Astrocyte of the hippocampus (primary cell): ENCODE measurements around the gene OR5AN1.
"Not testable (repeated sequence)": the region's sequence is repeated elsewhere in the genome, so short reads cannot be mapped to it uniquely, and the experiment has no call there.

Source experiments
- DNase-seq: peaks from one replicate; pipeline ENCODE4 v3.0.0; 2011; ENCODE audit warnings: low read depth, low spot score

The OR5AN1 gene, protein sequence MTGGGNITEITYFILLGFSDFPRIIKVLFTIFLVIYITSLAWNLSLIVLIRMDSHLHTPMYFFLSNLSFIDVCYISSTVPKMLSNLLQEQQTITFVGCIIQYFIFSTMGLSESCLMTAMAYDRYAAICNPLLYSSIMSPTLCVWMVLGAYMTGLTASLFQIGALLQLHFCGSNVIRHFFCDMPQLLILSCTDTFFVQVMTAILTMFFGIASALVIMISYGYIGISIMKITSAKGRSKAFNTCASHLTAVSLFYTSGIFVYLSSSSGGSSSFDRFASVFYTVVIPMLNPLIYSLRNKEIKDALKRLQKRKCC

DNA sequence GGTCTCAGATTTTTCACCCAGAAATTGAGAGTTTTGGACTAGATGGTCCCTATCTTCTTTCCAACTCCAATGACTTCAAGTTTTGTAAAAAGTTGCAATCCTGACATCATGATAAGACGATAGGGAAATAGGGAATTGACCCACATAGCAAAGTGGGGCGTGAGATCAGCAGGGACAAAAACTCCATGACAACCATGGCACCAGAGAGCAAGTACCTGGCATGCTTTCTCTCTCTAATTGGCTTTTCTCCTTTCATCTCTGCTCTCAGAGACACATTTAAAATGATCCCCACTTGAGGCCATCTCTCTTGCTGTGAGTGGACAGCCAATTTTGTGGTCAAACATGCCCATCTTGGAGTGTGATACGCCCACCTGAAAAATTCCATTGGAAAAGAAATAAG lies at the start of gene OR5AN1:
Gene OR5AN1, plus strand, starts transcription at position 301 of the 400 bp plus-strand sequence. CDS start 5,564 bp downstream, outside the sequence.
- DNase-seq: no peak

DNA sequence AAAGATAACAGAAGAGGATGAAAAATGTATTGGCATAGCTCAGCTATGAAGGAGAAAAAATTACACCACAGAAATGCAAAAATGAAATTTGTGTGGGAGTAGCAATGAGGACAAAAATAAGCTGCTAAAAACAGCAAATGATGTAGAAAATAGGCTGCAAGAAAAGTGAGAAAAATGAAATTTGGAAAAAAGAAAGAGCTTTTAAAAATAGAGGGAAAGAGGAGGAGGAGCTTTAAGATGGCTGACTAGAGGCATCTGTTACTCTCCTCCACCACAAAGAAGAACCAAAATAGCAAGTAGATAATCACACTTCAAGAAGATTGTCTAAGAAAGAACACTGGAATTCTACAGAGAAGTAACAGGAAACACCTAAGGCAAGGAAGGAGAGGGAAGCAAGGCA lies 23.7 kb upstream of the OR5AN1 start:
- no peak for DNase-seq

DNA sequence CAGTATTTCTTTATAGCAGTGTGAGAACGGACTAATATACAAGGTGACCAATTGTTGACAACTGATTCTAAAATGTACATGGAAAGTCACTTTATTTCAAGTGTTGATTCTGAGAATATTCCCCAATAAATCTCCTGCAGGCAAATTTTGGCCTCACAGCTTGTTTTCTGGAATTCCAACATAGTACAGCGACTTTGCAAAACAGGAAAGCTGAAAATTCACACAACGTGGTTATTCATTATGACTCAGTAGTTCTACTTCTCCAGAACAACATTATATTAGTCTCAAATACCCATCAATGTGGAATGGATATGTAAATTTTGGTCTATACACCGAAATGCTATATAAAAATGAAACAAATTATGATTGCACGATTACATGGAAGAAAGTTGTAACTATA lies 22.5 kb upstream of the OR5AN1 start:
- DNase-seq: no peak

DNA sequence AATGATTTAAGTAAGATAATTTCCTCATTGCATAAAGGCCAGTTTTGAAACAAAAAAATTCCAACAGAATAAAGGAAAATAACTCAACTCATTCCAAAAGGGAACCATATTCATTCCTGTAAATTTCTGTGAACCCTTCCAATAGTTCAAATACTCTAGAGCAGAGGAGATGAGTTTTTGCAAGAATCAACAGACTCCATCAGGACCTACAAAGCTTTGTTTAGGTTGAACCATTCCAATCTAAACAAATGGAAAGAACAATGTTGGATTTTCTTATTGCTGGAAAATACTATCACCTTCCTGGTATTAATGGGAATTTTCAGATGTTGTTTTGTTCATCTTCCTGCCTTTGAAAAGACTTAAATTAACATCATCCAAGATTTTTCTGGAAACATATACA lies 21.8 kb upstream of the OR5AN1 start:
- DNase-seq: no peak

DNA sequence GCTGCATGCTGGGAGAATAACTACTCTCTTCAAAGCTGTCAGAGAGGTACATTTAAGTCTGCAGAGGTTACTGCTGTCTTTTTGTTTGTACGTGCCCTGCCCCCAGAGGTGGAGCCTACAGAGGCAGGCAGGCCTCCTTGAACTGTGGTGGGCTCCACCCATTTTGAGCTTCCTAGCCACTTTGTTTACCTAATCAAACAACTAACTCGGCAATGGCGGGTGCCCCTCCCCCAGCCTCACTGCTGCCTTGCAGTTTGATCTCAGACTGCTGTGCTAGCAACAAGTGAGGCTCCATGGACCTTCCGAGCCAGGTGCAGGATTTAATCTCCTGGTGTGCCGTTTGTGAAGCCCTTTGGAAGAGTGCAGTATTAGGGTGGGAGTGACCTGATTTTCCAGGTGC lies 9.0 kb upstream of the OR5AN1 start:
- not testable (repeated sequence) for DNase-seq

DNA sequence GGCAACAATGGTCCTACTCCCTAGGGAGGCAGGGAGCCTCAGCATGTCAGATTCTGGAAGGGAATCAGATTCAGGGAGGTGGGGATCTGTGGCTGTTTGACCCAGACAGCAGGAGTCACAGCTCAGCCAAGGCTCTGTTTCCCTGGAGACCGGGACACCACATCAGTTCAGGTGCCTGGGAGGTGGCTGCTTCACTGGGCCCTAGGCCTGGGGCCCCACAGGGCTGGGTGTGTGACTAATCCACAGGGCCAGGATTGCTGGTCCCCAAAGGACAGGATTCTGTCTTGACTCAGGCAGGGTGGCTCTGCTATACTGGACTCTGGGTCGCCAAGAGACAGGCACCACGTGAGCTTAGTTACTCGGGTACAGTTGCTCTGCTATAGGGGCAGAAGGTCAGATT lies 3.5 kb upstream of the OR5AN1 start:
- no peak for DNase-seq

DNA sequence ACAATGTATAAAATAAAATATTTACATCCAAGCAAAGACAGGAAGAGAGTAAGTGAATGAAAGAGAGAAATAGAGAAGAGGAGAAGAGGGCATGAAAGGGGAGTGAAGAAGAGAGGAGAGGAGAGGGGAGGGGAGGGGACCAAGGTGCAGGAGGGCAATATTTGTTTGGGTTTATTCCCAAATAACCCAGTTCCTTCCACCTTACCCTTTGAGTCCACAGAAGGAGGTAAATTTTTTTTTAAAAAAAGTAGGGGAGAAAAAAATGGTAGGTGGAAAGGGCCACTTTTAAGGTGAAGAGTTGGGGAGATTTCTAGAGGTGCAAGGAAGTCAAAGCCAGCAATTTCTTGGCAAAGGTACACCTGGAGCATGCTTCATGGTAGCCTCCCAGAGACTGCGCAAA lies 2.1 kb upstream of the OR5AN1 start:
- DNase-seq: no peak

DNA sequence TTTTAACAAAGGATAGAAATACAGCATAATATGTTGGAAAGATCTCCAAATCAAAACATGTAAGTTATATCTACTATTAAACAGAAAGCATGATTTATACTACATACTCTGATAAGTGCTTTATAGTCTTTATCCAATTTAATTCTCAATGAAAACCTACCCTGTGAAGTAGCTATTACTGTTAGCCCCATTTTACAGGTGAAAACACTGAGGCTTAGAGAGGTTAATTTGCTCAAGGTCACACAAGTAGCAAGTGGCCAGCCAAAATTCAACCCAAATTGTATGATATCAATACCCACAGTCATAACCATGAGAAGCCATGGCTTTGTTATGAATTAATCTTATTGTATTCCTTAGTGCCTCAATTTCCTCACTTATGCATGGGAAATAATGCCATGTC lies 675 bp upstream of the OR5AN1 start:
- DNase-seq: no peak

DNA sequence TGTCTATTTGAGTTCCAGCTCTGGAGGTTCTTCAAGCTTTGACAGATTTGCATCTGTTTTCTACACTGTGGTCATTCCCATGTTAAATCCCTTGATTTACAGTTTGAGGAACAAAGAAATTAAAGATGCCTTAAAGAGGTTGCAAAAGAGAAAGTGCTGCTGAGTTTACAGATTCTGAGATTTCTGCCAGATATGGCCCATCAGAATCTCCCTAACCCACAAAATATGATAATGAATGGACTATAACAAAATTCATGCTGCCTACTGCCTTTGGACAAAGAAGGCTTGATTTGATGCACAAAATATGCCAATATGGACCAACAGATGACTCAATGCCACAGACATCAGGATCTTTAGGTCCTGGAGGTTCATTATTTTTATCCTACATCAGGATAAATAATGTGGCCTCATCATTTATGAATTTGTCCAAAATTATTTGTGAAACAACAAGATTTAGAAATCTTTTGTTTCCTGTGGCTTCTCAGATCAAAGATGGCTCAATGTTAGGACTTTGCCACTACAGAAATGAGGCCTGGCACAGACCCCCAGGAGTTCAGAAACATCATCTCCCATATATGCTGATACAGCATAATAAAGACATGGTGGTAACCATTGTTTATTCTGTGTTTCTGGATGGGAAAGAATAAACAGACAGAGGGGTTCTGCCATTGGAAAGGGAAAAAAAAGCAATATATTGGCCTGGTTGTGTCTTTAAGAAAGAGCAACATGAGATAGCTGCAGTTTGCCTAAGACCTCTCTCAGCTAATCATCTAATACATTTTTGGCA lies 6.7 kb downstream of the OR5AN1 start:
- no peak for DNase-seq

DNA sequence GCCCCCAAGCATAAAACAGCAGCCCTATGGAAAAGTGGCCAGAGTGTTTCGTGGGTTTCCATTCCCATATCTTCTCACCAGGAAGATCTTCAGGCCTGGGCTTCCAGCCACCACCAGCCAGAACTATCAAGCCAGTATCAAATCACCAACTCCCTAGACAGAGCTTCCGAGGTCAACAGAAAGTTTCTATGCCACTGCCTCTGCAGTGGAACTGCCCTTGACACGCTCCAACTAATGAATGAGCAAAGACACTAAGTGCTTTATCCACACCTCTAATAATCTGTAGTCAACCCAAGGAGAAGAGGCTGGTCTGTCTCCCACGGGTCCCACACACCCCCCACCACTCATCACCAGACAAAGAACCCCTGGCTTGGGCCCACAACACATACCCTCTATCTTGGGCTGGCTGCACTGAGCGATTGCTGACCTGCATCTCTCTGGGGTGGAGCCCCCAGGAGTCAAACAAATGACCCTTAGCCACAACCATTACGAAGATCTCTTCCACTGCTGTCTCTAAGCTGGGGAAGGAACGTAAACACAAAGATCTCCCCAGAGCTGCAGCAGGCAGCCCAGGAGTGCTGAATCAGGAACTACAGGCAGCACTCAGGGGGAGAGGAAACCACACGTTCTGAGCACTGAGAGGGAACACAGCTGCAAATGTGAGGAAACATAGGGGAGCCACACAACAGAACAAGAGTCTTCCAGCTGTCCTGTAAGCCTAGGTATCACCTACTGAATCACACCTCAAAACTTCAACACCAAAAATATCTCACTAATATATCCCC lies 9.7 kb downstream of the OR5AN1 start:
- no peak for DNase-seq

DNA sequence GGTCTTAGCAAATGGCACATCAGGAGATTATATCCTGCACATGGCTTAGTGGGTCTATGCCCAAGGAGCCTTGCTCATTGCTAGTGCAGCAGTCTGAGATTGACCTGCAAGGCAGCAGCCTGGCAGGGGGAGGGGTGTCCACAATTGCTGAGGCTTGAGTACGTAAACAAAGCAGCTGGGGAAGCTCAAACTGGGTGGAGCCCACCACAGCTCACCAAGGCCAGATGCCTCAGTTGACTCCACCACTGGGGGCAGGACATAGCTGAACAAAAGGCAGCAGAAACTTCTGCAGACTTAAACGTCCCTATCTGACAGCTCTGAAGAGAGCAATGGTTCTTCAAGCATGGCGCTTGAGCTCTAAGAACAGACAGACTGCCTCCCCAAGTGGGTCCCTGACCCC lies 13.6 kb downstream of the OR5AN1 start:
- DNase-seq: not testable (repeated sequence)

DNA sequence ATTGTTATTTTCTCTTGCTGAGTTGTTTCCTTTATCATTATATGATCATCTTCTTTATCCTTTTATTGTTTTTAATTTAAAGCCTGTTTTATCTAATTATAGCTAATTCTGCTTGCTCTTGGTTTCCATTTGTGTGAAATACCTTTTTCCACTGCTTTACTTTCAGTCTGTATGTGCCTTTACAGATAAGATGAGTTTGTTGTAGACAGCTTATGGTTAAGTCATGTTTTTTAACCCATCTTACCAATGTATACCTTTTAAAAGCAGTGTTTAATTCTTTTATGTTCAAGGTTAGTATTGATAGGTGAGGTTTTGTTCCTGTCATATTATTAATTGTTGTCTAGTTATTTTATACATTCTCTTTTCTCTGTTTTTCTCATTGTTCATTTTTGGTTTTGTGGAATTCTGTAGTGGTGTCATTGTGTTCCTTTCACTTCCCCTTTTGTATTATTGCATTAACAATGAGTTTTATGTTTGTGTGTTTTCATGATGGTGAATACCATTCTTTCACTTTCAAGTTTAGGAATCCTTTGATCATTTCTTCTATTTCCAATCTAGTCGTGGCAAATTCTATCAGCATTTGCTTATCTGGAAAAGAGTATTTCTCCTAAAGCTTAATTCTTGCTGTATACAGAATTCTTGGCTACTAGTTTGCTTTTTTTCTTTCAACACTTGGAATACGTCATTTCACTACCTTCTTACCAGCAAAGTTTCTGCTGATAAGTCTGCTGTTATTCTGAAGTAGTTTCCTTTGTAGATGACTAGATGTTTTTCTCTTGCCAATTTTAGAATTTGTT lies 21.8 kb downstream of the OR5AN1 start:
- DNase-seq: no peak

DNA sequence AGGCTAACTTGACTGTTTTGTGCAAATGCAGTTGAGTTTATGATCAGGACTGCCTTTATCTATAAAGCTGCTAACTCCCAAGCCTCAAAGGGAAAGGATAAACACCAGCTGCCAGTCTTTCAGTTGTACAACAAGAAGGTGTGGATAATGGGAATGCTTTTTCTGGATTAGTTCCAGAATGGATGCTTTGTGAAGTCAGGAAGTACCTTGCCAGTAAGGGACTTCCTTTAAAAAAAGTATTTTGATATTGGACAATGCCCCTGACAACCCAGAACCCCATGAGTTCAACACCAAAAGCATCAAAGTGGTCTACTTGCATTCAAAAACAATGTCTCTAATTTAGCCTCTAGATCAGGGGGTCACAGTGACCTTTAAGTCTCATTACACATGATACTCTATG lies 35.5 kb downstream of the OR5AN1 start:
- DNase-seq: no peak

DNA sequence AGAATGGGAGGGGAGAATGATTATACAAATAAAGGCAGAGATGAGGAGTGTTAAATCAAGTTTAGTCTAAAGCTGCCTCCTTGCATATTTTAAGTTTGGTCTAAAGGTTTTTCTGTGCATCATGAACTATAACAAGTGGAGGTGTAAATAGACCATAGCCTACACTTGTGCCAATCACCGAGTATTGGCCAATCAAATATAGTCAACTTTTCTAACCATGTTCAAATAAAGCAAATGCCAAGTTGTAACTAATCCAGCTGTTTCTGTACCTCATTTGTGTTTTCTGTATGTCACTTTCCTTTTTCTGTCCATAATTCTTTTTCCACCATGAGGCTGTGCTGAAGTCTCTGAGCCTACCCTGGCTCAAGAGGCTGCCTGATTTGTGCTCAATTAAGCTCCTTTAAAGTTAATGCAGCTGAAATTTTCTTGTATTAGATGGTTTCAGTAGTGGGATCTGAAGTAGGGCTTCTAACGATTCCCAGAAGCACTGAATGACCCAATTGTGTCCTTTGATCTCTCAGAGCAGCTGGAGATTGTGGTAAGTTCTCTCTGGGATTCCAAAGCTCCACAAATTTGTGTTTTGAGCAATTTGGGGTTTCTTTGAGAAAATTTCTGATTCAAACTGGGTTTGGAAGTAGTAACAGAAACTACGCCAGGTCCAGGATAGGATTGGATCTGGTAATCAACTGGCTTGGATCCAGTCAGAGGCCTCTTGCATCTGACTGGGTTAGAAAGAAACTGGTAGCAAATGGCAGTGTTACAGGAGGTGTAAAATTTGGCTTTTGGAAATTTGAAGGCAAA lies 42.0 kb downstream of the OR5AN1 start:
- no peak for DNase-seq

DNA sequence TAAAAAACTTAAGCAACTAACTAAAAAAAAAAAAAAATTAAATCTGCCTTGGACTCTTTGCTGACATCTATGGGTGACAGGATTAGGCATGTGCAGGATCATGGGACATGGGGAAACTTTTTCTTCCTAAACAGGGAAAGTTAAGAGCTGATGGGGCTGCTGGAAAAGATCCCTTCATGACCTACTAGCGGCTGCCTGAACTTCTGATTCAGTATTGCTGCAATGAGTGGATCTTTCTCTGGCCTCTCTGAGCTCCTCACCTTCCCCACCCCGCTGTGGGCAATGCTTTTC lies 42.5 kb downstream of the OR5AN1 start:
- no peak for DNase-seq

DNA sequence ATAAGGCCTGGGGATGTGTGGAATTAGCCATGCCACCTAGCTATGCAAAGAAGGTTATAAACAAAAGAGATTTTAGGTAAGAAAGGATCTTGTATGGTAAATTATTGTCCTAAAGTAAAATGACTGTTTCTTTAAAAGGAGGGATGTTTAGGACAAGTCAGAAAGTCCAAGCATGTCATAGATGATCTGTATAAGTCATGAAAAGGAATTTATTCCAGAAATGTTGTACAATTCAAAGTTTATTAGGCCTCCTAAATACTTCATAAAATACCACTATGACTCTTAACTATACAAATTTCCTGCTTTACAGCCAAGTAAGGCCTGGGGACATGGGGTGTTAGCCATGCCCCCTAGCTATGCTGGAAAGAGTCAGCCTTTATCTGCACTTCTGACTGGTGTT lies 44.9 kb downstream of the OR5AN1 start:
- no peak for DNase-seq

DNA sequence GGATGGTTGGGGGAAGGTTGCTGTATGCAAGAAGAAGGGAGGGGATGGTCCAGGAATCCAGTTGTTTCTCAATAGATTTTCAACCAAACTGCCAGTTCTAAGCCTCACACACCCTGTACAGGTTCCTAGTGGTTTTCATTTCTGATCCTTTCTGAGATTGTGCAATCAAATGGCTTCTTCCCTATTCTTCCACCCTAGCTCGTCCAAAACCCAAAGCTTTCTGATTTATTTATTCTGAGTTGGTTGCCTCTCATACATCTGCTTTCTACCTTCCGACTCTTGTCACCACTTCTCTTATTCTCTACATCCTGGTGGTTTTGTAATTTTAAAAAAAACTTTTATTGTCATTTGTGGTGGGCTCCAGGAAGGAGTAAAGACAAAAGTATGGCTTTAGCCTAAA lies 55.0 kb downstream of the OR5AN1 start:
- no peak for DNase-seq

DNA sequence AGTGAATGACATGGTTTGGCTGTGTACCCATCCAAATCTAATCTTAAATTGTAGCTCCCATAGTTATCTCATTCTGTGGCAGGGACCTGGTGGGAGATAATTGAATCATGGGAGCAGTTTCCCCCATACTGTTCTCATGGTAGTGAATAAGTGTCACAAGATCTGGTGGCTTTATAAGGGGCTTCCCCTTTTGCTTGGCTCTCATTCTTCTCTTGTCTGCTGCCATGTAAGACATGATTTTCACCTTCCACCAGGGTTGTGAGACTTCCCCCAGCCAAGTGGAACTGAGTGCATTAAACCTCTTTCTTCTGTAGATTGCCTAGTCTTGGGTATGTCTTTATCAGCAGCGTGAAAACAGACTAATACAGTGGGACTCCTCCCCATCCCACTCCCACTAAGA lies 56.4 kb downstream of the OR5AN1 start:
- DNase-seq: no peak

DNA sequence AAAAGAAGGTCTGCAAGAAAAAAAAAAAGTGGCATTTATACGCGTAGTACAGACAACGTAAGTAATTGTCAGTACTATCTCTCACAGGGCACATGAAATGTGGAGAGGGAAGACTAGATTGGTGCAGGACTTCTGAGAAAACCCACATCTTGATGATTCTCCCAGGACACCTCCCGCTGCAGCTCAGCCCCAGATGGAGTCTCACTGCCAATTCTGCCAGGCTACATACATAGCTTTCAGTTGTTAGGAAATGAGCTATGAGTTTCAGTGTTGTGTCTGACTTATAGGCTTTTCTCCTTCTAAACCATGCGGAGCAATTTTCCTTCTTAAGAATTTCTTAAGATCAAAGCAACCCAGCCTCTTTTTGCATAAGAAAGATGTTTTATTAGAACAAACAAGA lies 57.9 kb downstream of the OR5AN1 start:
- no peak for DNase-seq

DNA sequence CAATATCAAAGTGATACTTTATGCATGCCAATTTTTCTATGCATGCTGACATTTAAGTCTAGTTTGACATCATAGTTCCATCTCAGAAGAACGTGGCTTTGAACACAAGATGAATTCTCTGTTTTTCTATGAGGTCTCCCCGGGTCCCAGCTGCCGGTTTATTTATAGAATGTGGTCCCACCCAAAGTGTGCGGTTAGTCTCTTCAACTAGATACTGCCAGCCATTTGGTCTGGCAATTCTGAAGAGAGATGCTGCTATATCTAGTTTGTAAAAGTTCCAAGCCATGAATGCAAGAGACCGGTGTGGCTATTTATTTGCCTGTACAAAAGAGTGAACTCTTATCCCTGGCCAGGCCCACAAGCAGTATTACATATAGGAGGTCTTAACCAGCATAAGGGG lies 58.3 kb downstream of the OR5AN1 start:
- DNase-seq: no peak

DNA sequence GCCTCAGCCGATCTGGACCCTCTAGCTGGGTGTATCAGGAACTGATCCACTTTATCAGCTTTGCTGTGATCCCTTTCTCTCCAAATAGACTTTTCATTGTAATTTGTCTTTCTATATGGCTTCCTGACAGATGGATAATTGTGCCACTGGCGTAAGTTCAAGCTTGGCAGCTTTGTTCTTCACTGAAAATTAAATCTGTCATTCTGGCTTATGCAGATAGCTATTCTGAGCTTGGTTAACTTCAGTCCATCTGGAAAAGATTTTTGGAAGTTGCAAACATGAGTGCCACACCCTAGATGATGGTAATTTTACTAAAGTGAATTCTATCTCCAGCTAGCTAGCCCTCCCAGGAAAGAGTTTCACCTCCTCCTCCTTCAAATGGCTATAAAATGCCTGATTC lies 59.5 kb downstream of the OR5AN1 start:
- DNase-seq: no peak
